ENCODE measurements around the gene RPS16. TPM values are rescaled to one million over a fixed set of nuclear protein-coding genes. Genes with fewer than 3 reads are reported as not detected.

The RPS16 gene
- total and polyA plus RNA-seq, 2 of the 8 experiments (the other 6 are each of a cell fraction or from before 2014, with no cell fraction given): 2,433 to 7,810 TPM

GRCh38 chr19:39419003-39419402 is 16.7 kb downstream of the RPS16 start (continued):
- TF ChIP-seq, protein P1, sequence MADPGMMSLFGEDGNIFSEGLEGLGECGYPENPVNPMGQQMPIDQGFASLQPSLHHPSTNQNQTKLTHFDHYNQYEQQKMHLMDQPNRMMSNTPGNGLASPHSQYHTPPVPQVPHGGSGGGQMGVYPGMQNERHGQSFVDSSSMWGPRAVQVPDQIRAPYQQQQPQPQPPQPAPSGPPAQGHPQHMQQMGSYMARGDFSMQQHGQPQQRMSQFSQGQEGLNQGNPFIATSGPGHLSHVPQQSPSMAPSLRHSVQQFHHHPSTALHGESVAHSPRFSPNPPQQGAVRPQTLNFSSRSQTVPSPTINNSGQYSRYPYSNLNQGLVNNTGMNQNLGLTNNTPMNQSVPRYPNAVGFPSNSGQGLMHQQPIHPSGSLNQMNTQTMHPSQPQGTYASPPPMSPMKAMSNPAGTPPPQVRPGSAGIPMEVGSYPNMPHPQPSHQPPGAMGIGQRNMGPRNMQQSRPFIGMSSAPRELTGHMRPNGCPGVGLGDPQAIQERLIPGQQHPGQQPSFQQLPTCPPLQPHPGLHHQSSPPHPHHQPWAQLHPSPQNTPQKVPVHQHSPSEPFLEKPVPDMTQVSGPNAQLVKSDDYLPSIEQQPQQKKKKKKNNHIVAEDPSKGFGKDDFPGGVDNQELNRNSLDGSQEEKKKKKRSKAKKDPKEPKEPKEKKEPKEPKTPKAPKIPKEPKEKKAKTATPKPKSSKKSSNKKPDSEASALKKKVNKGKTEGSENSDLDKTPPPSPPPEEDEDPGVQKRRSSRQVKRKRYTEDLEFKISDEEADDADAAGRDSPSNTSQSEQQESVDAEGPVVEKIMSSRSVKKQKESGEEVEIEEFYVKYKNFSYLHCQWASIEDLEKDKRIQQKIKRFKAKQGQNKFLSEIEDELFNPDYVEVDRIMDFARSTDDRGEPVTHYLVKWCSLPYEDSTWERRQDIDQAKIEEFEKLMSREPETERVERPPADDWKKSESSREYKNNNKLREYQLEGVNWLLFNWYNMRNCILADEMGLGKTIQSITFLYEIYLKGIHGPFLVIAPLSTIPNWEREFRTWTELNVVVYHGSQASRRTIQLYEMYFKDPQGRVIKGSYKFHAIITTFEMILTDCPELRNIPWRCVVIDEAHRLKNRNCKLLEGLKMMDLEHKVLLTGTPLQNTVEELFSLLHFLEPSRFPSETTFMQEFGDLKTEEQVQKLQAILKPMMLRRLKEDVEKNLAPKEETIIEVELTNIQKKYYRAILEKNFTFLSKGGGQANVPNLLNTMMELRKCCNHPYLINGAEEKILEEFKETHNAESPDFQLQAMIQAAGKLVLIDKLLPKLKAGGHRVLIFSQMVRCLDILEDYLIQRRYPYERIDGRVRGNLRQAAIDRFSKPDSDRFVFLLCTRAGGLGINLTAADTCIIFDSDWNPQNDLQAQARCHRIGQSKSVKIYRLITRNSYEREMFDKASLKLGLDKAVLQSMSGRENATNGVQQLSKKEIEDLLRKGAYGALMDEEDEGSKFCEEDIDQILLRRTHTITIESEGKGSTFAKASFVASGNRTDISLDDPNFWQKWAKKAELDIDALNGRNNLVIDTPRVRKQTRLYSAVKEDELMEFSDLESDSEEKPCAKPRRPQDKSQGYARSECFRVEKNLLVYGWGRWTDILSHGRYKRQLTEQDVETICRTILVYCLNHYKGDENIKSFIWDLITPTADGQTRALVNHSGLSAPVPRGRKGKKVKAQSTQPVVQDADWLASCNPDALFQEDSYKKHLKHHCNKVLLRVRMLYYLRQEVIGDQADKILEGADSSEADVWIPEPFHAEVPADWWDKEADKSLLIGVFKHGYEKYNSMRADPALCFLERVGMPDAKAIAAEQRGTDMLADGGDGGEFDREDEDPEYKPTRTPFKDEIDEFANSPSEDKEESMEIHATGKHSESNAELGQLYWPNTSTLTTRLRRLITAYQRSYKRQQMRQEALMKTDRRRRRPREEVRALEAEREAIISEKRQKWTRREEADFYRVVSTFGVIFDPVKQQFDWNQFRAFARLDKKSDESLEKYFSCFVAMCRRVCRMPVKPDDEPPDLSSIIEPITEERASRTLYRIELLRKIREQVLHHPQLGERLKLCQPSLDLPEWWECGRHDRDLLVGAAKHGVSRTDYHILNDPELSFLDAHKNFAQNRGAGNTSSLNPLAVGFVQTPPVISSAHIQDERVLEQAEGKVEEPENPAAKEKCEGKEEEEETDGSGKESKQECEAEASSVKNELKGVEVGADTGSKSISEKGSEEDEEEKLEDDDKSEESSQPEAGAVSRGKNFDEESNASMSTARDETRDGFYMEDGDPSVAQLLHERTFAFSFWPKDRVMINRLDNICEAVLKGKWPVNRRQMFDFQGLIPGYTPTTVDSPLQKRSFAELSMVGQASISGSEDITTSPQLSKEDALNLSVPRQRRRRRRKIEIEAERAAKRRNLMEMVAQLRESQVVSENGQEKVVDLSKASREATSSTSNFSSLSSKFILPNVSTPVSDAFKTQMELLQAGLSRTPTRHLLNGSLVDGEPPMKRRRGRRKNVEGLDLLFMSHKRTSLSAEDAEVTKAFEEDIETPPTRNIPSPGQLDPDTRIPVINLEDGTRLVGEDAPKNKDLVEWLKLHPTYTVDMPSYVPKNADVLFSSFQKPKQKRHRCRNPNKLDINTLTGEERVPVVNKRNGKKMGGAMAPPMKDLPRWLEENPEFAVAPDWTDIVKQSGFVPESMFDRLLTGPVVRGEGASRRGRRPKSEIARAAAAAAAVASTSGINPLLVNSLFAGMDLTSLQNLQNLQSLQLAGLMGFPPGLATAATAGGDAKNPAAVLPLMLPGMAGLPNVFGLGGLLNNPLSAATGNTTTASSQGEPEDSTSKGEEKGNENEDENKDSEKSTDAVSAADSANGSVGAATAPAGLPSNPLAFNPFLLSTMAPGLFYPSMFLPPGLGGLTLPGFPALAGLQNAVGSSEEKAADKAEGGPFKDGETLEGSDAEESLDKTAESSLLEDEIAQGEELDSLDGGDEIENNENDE (IDR thresholded peaks at IDR 0.05; ENCODE audit: insufficient replicate concordance, low read length): no peak
- no peak for TF ChIP-seq GABPA (IDR thresholded peaks at IDR 0.05; ENCODE audit: borderline replicate concordance, insufficient read depth, low read length)
- no peak for TF ChIP-seq GTF2F1 (IDR thresholded peaks at IDR 0.05; ENCODE audit: borderline replicate concordance, low read depth, low read length)
- TF ChIP-seq SP1 (IDR thresholded peaks at IDR 0.05; ENCODE audit: low read depth, low read length): no peak
- no peak for TF ChIP-seq HDAC2 (IDR thresholded peaks at IDR 0.05; ENCODE audit: borderline replicate concordance in 1 of 2, low read depth in 2 of 2, low read length in 2 of 2)
- no peak for TF ChIP-seq SP4 (IDR thresholded peaks at IDR 0.05; ENCODE audit: low read length)
- TF ChIP-seq SAP30 (IDR thresholded peaks at IDR 0.05; ENCODE audit: insufficient read depth, insufficient replicate concordance, low read length): no peak
- TF ChIP-seq TEAD4 (IDR thresholded peaks at IDR 0.05; ENCODE audit: low read depth, low read length): no peak
- TF ChIP-seq USF2 (IDR thresholded peaks at IDR 0.05; ENCODE audit: low read length): no peak
- no peak for TF ChIP-seq PHF8 (conservative IDR thresholded peaks at IDR 0.05; ENCODE audit: low read depth, low read length)
- no peak for TF ChIP-seq POLR2AphosphoS5 (IDR thresholded peaks at IDR 0.05; ENCODE audit: low read depth, low read length)

All from H1 (cell line).